Endothelial cell of umbilical vein (primary cell): Measurements from ENCODE around the gene FLT4. TPM values are rescaled to one million over a fixed set of nuclear protein-coding genes. Genes with fewer than 3 reads are reported as not detected.

Source experiments
- BruUV-seq: library from RNA; stranded (reverse); fragments of 400-500 nt; replicated peaks from 2 replicates; lab custom pipeline; 2021; lab: Mats Ljungman, UMichigan
- CTCF ChIA-PET: fragments of 300-600, 350-600 bp; sonication (Branson Sonifier 250); formaldehyde crosslinking; loops from one replicate; lab custom pipeline; 2021; ENCODE audit warnings: antibody characterized with exemption, inconsistent platforms; lab: Charles Lee
- POLR2A ChIA-PET: fragments of 300-600, 350-600 bp; sonication (Branson Sonifier 250); formaldehyde crosslinking; loops from one replicate; lab custom pipeline; 2021; ENCODE audit warnings: antibody characterized with exemption, inconsistent platforms; lab: Charles Lee
- DNase-seq: peaks from one replicate; pipeline ENCODE4 v3.0.0-alpha.2; 2011; ENCODE audit warnings: low read depth, low spot score
- FAIRE-seq: peaks from 2 replicates; lab custom pipeline; 2011; peaks lifted over from hg19 to GRCh38; lab: Jason Lieb, UNC
- H2AFZ ChIP-seq: 2 replicates; pipeline ENCODE4 v1.6.0; 2012; ENCODE audit warnings: low read depth, low read length, control low read depth, inconsistent platforms
- H3K27ac ChIP-seq: 2 replicates; pipeline ENCODE4 v1.5.1; 2011; ENCODE audit warnings: low read depth, mild to moderate bottlenecking, control low read depth, low read length, moderate library complexity; ENCODE audit not compliant: insufficient read depth
- H3K27me3 ChIP-seq, 2 experiments: 2 replicates each; pipeline versions ENCODE4 v1.6.0 to v1.6.1; 2011; ENCODE audit warnings: low read length in 2 of 2, mixed read lengths in 1 of 2; ENCODE audit not compliant: control insufficient read depth in 2 of 2, insufficient read depth in 2 of 2
- H3K36me3 ChIP-seq, 2 experiments: 2 replicates in 1 of 2; 3 replicates in 1 of 2; pipeline ENCODE4 v1.5.1; 2011; ENCODE audit warnings: low read length in 2 of 2, mild to moderate bottlenecking in 1 of 2, moderate library complexity in 1 of 2; ENCODE audit not compliant: control insufficient read depth in 2 of 2, insufficient read depth in 2 of 2; ENCODE audit errors: extremely low read depth in 1 of 2
- H3K4me1 ChIP-seq: 3 replicates; pipeline ENCODE4 v1.5.1; 2011; ENCODE audit warnings: mild to moderate bottlenecking, low read length; ENCODE audit not compliant: control insufficient read depth, insufficient read depth; ENCODE audit errors: extremely low read depth
- H3K4me2 ChIP-seq: 2 replicates; pipeline ENCODE4 v1.6.1; 2011; ENCODE audit warnings: low read length, control low read depth, mixed read lengths; ENCODE audit not compliant: insufficient read depth
- H3K4me3 ChIP-seq, 3 experiments: fragments of 200-600 bp in 1 of 3; sonication (generic), shearing (Covaris generic) in 1 of 3; replicated peaks in 1 of 3; 2 replicates each; pipeline ENCODE4 v1.5.1; 2011 to 2016; ENCODE audit warnings: control low read depth in 3 of 3, low read length in 3 of 3, mild to moderate bottlenecking in 2 of 3, inconsistent platforms in 1 of 3, low read depth in 1 of 3, moderate library complexity in 1 of 3; ENCODE audit not compliant: insufficient read depth in 1 of 3
- H3K79me2 ChIP-seq: 2 replicates; pipeline ENCODE4 v1.6.0; 2012; ENCODE audit warnings: low read length, inconsistent platforms; ENCODE audit not compliant: control insufficient read depth, insufficient read depth
- H3K9ac ChIP-seq: replicated peaks from 2 replicates; pipeline ENCODE3; 2011; ENCODE audit warnings: low read length, control low read depth; ENCODE audit not compliant: insufficient read depth; ENCODE audit errors: extremely low read depth
- H3K9me1 ChIP-seq: replicated peaks from 3 replicates; pipeline ENCODE4 v1.6.0; 2011; ENCODE audit warnings: mild to moderate bottlenecking, low read length; ENCODE audit not compliant: control insufficient read depth, insufficient read depth; ENCODE audit errors: extremely low read depth
- H3K9me3 ChIP-seq: replicated peaks from 2 replicates; pipeline ENCODE4 v1.5.1; 2012; ENCODE audit warnings: low read length, inconsistent platforms; ENCODE audit not compliant: control insufficient read depth, insufficient read depth
- H4K20me1 ChIP-seq: replicated peaks from 2 replicates; pipeline ENCODE3; 2011; ENCODE audit warnings: mild to moderate bottlenecking, low read length; ENCODE audit not compliant: control insufficient read depth, insufficient read depth; ENCODE audit errors: extremely low read depth
- EZH2 ChIP-seq: IDR thresholded peaks from 2 replicates; pipeline ENCODE4 v1.6.1; 2012; ENCODE audit warnings: borderline replicate concordance, low read depth, mild to moderate bottlenecking, moderate library complexity, low read length, inconsistent platforms; ENCODE audit not compliant: severe bottlenecking
- FOS ChIP-seq: IDR thresholded peaks from 2 replicates; pipeline ENCODE4 v1.6.1; 2011; ENCODE audit warnings: mild to moderate bottlenecking, low read length, moderate library complexity, borderline replicate concordance; ENCODE audit not compliant: insufficient read depth
- GATA2 ChIP-seq: IDR thresholded peaks from 2 replicates; pipeline ENCODE4 v1.7.0; 2011; ENCODE audit warnings: low read depth, mild to moderate bottlenecking, moderate library complexity, mixed read lengths, low read length; ENCODE audit not compliant: insufficient read length, insufficient read depth
- JUN ChIP-seq: IDR thresholded peaks from 2 replicates; pipeline ENCODE4 v1.6.1; 2011; ENCODE audit warnings: borderline replicate concordance, low read depth; ENCODE audit not compliant: insufficient read length, insufficient read depth
- MYC ChIP-seq: IDR thresholded peaks from one replicate; pipeline ENCODE4 v1.6.1; 2011; ENCODE audit warnings: mild to moderate bottlenecking, low read depth, low read length
- POLR2A ChIP-seq: IDR thresholded peaks from 2 replicates; pipeline ENCODE4 v1.6.1; 2012; ENCODE audit warnings: low read depth, mild to moderate bottlenecking, control low read depth, low read length
- POLR2AphosphoS5 ChIP-seq: IDR thresholded peaks from 2 replicates; pipeline ENCODE4 v1.6.1; 2012; ENCODE audit warnings: low read depth, mild to moderate bottlenecking, control low read depth, low read length, moderate library complexity; ENCODE audit not compliant: insufficient read depth
- dilution Hi-C: fragments of 300-500 bp; cut with MboI; formaldehyde crosslinking; loops from one replicate; pipeline ENCODE4 v1.15.0; 2019; ENCODE audit warnings: low sequenced_read_pairs; ENCODE audit not compliant: extremely low pct_ligation_motif_present
- intact Hi-C: fragments of 100-400 bp; cut with micrococcal nuclease; formaldehyde crosslinking; loops from one replicate; pipeline ENCODE4 v1.10.0; 2022
- polyA plus RNA-seq, 4 experiments: library from polyadenylated mRNA; depleted of rRNA in 3 of 4; stranded (reverse) in 3 of 4; unstranded in 1 of 4; fragments of >200 nt; gene quantifications; 2 replicates each; pipeline versions ENCODE4 v1.2.1 to v1.2.3, GENCODE V29; 2011 to 2012; ENCODE audit warnings: missing spikeins in 1 of 4
- total RNA-seq: library from RNA; stranded (reverse); gene quantifications from 2 replicates; pipeline ENCODE4 v1.2.3, GENCODE V29; 2021
- TF ChIP-seq, protein P1 (sequence below): IDR thresholded peaks from 2 replicates; pipeline ENCODE4 v1.6.1; 2011; ENCODE audit not compliant: insufficient read depth, insufficient read length
- TF ChIP-seq, protein P2 (sequence below), 2 donors: IDR thresholded peaks; 1 replicate in 1 of 2; 2 replicates in 1 of 2; pipeline ENCODE4 v1.5.1; 2011; ENCODE audit warnings: low read length in 2 of 2, mild to moderate bottlenecking in 2 of 2, moderate library complexity in 2 of 2, control low read depth in 1 of 2, inconsistent platforms in 1 of 2, low read depth in 1 of 2; ENCODE audit not compliant: insufficient read depth in 1 of 2; ENCODE audit errors: extremely low read depth in 1 of 2

Gene FLT4
- total and polyA plus RNA-seq, 2 donors (not counting 3 experiments of a cell fraction or from before 2014, with no cell fraction given), result 44.4 to 71.5 TPM

DNA sequence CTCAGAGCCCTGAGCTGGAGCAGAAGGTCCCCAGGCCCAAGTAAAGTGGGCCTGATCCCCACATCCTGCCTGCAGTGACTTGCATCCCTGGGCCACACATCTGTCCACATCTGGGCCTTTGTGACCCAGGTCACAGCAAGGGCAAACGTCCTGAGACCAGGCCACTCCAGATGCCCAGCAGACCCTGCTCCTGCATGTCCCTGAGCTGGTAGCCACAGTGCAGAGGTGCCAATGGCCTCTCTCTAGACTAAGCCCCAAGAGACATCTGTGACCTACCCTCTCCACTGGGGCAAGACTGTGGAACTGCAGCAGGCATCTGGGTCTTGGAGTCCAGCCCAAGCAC lies 2.5 kb downstream of the FLT4 start:
- H3K36me3 ChIP-seq, result no peaks in the 10 kb centered on the region
- no peaks in the 10 kb centered on the region for H3K9me1 ChIP-seq
- intact Hi-C loops, result loop anchor here (5.0 to 10.0 kb wide), 3 partner anchors 165 to 352 kb away; partner anchors contain the start of genes GFPT2 and MAPK9
- no peak for TF ChIP-seq POLR2AphosphoS5
- no peak for TF ChIP-seq JUN
- TF ChIP-seq GATA2, result no peak
- TF ChIP-seq MYC, result no peak
- TF ChIP-seq EZH2, result no peak
- TF ChIP-seq, protein P1, sequence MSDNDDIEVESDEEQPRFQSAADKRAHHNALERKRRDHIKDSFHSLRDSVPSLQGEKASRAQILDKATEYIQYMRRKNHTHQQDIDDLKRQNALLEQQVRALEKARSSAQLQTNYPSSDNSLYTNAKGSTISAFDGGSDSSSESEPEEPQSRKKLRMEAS, result no peak
- TF ChIP-seq FOS, result no peak
- TF ChIP-seq, protein P2, sequence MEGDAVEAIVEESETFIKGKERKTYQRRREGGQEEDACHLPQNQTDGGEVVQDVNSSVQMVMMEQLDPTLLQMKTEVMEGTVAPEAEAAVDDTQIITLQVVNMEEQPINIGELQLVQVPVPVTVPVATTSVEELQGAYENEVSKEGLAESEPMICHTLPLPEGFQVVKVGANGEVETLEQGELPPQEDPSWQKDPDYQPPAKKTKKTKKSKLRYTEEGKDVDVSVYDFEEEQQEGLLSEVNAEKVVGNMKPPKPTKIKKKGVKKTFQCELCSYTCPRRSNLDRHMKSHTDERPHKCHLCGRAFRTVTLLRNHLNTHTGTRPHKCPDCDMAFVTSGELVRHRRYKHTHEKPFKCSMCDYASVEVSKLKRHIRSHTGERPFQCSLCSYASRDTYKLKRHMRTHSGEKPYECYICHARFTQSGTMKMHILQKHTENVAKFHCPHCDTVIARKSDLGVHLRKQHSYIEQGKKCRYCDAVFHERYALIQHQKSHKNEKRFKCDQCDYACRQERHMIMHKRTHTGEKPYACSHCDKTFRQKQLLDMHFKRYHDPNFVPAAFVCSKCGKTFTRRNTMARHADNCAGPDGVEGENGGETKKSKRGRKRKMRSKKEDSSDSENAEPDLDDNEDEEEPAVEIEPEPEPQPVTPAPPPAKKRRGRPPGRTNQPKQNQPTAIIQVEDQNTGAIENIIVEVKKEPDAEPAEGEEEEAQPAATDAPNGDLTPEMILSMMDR (IDR thresholded peaks at IDR 0.05; ENCODE audit: extremely low read depth in 1 of 2, insufficient read depth in 1 of 2, low read depth in 1 of 2, low read length in 2 of 2), result no peak
- no peak for TF ChIP-seq POLR2A
- peaks cover 3 to 13% of the 10 kb centered on the region in 2 experiments for H3K27me3 ChIP-seq
- no TSS peak for BruUV-seq
- H3K4me1 ChIP-seq, result peaks cover 30% of the 10 kb centered on the region
- H3K4me3 ChIP-seq, result no peak overlapping the region
- H3K9ac ChIP-seq, result no peak overlapping the region
- H2AFZ ChIP-seq, result no peak overlapping the region
- CTCF ChIA-PET, result interaction anchor here (0.8 to 1.2 kb wide), 2 partner anchors 10 to 318 kb away, joined by 3 to 4 read pairs; no protein-coding TSS in a partner anchor
- no peaks in the 10 kb centered on the region for H3K9me3 ChIP-seq
- no peak overlapping the region for H3K4me2 ChIP-seq
- POLR2A ChIA-PET, result no interaction called here
- dilution Hi-C loops, result no loop called here
- H3K79me2 ChIP-seq, result no peaks in the 10 kb centered on the region
- H4K20me1 ChIP-seq, result no peaks in the 10 kb centered on the region
- no peak overlapping the region for H3K27ac ChIP-seq
- DNase-seq (no peak), FAIRE-seq (no peak)
